Measurements from ENCODE around the gene STAMBP. TPM values are rescaled to one million over a fixed set of nuclear protein-coding genes. Genes with fewer than 3 reads are reported as not detected.

The STAMBP gene
- total RNA-seq, 3 donors from 2014 or later: 26.1 to 32.5 (median 32.4) TPM

DNA sequence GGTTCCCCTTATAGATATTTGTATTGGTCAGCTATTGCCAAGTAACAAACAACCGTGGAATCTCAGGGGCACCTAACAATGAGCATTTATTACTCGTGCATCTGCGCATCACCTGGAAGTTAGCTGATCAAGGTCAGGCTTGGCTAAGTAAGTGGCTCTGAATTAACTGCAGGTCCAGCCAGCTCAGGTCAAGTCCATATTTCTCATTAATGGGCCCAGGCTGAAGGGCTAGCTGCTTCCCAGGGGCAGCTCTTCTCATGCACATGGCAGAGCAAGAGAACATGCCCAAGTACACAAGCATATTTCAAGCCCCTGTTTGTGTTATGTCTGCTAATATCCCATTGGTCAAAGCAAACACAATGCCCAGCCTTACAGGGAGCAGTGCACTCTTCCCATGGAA, 90.1 kb downstream of the STAMBP start:
- intact Hi-C loops (cut with DNase I; ENCODE audit: low total_unique reads): no loop called here
- no peak for DNase-seq (ENCODE audit: low spot score in 2 of 2)
- TF ChIP-seq POLR2A (IDR thresholded peaks at IDR 0.05) (no peak), POLR2AphosphoS5 (IDR thresholded peaks at IDR 0.05) (no peak)
- TF ChIP-seq, protein P1, sequence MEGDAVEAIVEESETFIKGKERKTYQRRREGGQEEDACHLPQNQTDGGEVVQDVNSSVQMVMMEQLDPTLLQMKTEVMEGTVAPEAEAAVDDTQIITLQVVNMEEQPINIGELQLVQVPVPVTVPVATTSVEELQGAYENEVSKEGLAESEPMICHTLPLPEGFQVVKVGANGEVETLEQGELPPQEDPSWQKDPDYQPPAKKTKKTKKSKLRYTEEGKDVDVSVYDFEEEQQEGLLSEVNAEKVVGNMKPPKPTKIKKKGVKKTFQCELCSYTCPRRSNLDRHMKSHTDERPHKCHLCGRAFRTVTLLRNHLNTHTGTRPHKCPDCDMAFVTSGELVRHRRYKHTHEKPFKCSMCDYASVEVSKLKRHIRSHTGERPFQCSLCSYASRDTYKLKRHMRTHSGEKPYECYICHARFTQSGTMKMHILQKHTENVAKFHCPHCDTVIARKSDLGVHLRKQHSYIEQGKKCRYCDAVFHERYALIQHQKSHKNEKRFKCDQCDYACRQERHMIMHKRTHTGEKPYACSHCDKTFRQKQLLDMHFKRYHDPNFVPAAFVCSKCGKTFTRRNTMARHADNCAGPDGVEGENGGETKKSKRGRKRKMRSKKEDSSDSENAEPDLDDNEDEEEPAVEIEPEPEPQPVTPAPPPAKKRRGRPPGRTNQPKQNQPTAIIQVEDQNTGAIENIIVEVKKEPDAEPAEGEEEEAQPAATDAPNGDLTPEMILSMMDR (IDR thresholded peaks at IDR 0.05): no peak
- Histone ChIP-seq H3K9me3 (no peaks in the 10 kb centered on the region), H3K4me3 (no peak overlapping the region), H3K36me3 (no peaks in the 10 kb centered on the region), H3K27ac (no peak overlapping the region), H3K4me1 (no peaks in the 10 kb centered on the region), H3K27me3 (no peaks in the 10 kb centered on the region)

DNA sequence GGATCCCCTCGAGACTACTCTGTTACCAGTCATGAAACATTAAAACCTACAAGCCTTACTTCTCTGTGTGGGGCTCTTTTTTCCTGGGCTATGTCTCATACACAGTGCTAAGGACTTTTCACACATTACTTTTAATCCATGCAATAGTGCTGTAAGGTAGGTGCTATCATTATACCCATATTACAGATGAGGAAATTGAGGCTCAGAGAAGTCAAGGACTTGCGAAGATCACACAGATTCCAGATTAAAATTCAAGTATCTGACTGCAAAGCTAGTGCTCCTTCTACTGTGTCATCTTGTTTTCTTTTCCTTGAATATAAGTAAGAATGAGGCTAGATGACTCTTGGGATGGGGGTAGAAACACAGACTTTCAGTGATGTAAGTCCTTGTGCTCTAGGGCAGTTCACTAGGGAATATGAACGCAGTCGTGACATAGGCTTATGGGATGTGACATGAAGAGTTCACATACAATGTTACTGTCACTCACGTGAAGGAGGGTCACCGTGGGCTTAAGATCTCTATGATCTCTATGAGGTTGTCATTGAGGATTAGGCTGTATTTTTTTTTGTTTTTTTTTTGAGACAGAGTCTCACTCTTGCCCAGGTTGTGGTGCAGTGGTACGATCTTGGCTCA, 91.0 kb downstream of the STAMBP start:
- DNase-seq (ENCODE audit: low spot score in 2 of 2): no peak
- intact Hi-C loops (cut with DNase I; ENCODE audit: low total_unique reads): loop anchor here (10.0 kb wide), 1 partner anchor 65 kb away; the partner anchor contains the start of gene TET3
- Histone ChIP-seq H3K27me3 (no peaks in the 10 kb centered on the region), H3K9me3 (no peaks in the 10 kb centered on the region), H3K36me3 (no peaks in the 10 kb centered on the region), H3K4me3 (no peak overlapping the region), H3K27ac (no peak overlapping the region), H3K4me1 (no peaks in the 10 kb centered on the region)
- no peak for TF ChIP-seq POLR2AphosphoS5 (IDR thresholded peaks at IDR 0.05)
- TF ChIP-seq, protein P1 (IDR thresholded peaks at IDR 0.05): no peak
- TF ChIP-seq POLR2A (IDR thresholded peaks at IDR 0.05): no peak

DNA sequence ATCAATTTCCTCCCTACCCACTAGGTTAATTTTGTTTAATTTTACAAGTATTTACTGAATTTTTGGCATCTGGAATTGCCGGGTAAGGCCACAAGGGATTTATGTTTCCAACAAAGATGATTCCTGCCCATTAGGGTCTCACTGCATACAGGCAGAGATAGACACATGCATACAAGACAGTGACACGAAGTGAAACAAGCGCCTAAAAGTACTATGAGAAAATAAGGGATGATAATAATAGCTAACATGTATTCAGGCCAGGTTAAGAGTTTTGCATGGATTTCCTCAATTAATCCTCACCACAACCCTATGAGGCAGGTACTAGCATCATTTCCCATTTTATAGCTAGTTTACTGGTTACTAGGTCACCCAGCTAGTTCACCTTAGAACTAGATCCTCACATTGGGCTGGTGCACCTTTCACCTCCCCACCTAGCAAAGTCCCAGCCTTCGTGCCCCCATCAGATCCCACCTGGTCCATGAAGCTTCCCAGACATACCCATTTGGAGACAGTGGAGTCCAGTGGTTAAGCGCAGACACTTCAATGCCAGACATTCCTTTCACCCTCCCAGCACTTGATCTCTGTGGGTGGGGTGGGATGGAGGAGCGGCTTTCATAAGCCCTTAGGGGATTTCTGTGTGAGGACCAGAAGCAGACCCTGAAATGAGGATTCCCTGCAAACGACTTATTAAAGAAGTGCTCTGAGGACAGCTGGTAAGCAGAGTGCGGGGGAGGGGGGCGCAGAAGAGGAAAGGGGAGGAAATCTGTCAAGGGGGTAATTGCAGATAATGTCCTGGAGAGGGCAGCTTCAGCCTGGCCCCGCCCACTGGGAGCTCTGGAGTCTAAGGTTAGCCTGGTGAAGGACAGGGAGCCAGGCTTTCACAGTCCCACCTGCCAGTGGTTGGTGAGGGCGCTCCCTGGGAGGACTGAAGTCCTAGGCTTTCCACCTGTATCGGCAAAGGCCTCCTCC, 92.1 kb downstream of the STAMBP start:
- no peak for DNase-seq (ENCODE audit: low spot score in 2 of 2)
- Histone ChIP-seq H3K9me3 (no peaks in the 10 kb centered on the region), H3K27me3 (no peaks in the 10 kb centered on the region), H3K4me1 (no peaks in the 10 kb centered on the region), H3K4me3 (no peak overlapping the region), H3K27ac (no peak overlapping the region), H3K36me3 (no peaks in the 10 kb centered on the region)
- TF ChIP-seq, protein P1 (IDR thresholded peaks at IDR 0.05): no peak
- TF ChIP-seq POLR2A (IDR thresholded peaks at IDR 0.05) (no peak), POLR2AphosphoS5 (IDR thresholded peaks at IDR 0.05) (no peak)
- intact Hi-C loops (cut with DNase I; ENCODE audit: low total_unique reads): loop anchor here (10.0 kb wide), 1 partner anchor 64 kb away; the partner anchor contains the start of gene TET3

DNA sequence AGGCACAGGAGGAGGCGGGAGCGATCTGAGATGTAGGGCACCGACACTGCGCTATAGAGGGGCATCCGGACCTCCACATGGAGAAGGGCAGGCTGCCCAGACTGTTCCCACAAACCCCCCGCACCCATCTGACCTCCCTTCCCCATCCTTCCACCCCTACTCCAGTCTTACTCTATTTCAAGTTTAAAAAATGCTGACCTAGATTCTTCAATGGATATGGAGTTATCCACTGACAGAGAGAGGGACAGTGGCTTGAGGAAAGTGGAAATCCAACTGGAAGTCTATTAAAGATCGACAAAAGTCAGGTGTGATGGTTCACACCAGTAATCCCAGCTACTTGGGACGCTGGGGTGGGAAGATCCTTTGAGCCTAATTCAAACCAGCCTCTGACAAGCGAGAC, 92.8 kb downstream of the STAMBP start:
- intact Hi-C loops (cut with DNase I; ENCODE audit: low total_unique reads): loop anchor here (10.0 kb wide), 1 partner anchor 63 kb away; the partner anchor contains the start of gene TET3
- TF ChIP-seq, protein P1 (IDR thresholded peaks at IDR 0.05): no peak
- TF ChIP-seq POLR2AphosphoS5 (IDR thresholded peaks at IDR 0.05) (no peak), POLR2A (IDR thresholded peaks at IDR 0.05) (no peak)
- DNase-seq (ENCODE audit: low spot score in 2 of 2): no peak
- Histone ChIP-seq H3K36me3 (no peaks in the 10 kb centered on the region), H3K27ac (no peak overlapping the region), H3K4me3 (no peak overlapping the region), H3K9me3 (no peaks in the 10 kb centered on the region), H3K4me1 (no peaks in the 10 kb centered on the region), H3K27me3 (no peaks in the 10 kb centered on the region)

All from breast epithelium (tissue), 4 donors.